ENCODE results near the gene ZNF599. TPM values are rescaled to one million over a fixed set of nuclear protein-coding genes. Genes with fewer than 3 reads are reported as not detected.

ZNF599 gene
- total and polyA plus RNA-seq, 2 of the 13 experiments (the other 11 are each of a cell fraction or from before 2014, with no cell fraction given): 5.8 to 7.3 TPM

- 0 out of 2 replicates have a peak, but pooled peaks have one; percentile 76 for TF ChIP-seq PLSCR1 (CRISPR knock-in tag; IDR thresholded peaks at IDR 0.05; ENCODE audit: borderline replicate concordance)
- TF ChIP-seq CBFB (CRISPR knock-in tag; IDR thresholded peaks at IDR 0.05): peak; percentile 74; the same call in 1 of the 2 replicates
- TF ChIP-seq IRF1 (CRISPR knock-in tag; IDR thresholded peaks at IDR 0.05; ENCODE audit: low read depth): no peak
- TF ChIP-seq ZNF720 (CRISPR knock-in tag; IDR thresholded peaks at IDR 0.05): no peak
- TF ChIP-seq CSRNP2 (CRISPR knock-in tag; conservative IDR thresholded peaks at IDR 0.05; ENCODE audit: low read depth): no peak
- peak; percentile 45 for TF ChIP-seq U2AF1 (optimal IDR thresholded peaks at IDR 0.05; ENCODE audit: low read depth, low read length)
- TF ChIP-seq ZNF232 (CRISPR knock-in tag; IDR thresholded peaks at IDR 0.05; ENCODE audit: borderline replicate concordance): peak; percentile 23; the same call in 1 of the 2 replicates
- TF ChIP-seq MED8 (CRISPR knock-in tag; IDR thresholded peaks at IDR 0.05; ENCODE audit: insufficient replicate concordance): no peak
- 0 out of 2 replicates have a peak, but pooled peaks have one; percentile 24 for TF ChIP-seq ZNF850 (CRISPR knock-in tag; conservative IDR thresholded peaks at IDR 0.05)
- no peak for TF ChIP-seq PAX8 (CRISPR knock-in tag; IDR thresholded peaks at IDR 0.05; ENCODE audit: borderline replicate concordance)
- no peak for TF ChIP-seq ZBTB14 (CRISPR knock-in tag; IDR thresholded peaks at IDR 0.05)
- no peak for TF ChIP-seq CHCHD3 (CRISPR knock-in tag; IDR thresholded peaks at IDR 0.05)
- no peak for TF ChIP-seq ZNF138 (CRISPR knock-in tag; IDR thresholded peaks at IDR 0.05; ENCODE audit: low read depth)
- no peak for TF ChIP-seq AFF4 (CRISPR knock-in tag; IDR thresholded peaks at IDR 0.05)
- TF ChIP-seq TBP (CRISPR knock-in tag; IDR thresholded peaks at IDR 0.05): 0 out of 2 replicates have a peak, but pooled peaks have one; percentile 11
- TF ChIP-seq RARG (CRISPR knock-in tag; IDR thresholded peaks at IDR 0.05; ENCODE audit: low read depth): no peak
- no peak for TF ChIP-seq ZKSCAN1 (IDR thresholded peaks at IDR 0.05; ENCODE audit: low read length)
- TF ChIP-seq ATAD3A (CRISPR knock-in tag; IDR thresholded peaks at IDR 0.05): 0 out of 2 replicates have a peak, but pooled peaks have one; percentile 57
- TF ChIP-seq ZBTB44 (CRISPR knock-in tag; IDR thresholded peaks at IDR 0.05): 0 out of 2 replicates have a peak, but pooled peaks have one; percentile 62
Measured at GRCh38 chr19:34733746-34734536, 39.1 kb downstream of the ZNF599 start, which contains the start of gene ZNF181 (continued).

All from HepG2 (cell line).